Suprapubic skin (tissue), 4 donors: ENCODE measurements around the gene TLR8. TPM values are rescaled to one million over a fixed set of nuclear protein-coding genes. Genes with fewer than 3 reads are reported as not detected.
"Not testable (repeated sequence)": the region's sequence is repeated elsewhere in the genome, so short reads cannot be mapped to it uniquely, and the experiment has no call there.

Experiments
- DNase-seq, 2 donors: peaks; one replicate each; pipeline ENCODE4 v3.0.0-alpha.2; 2019; ENCODE audit warnings: low spot score in 2 of 2
- H3K27ac ChIP-seq: fragments of 200-600 bp; sonication (generic); one replicate; pipeline ENCODE4 v1.5.1; 2019
- H3K27me3 ChIP-seq: fragments of 200-600 bp; sonication (generic); one replicate; pipeline ENCODE4 v1.5.1; 2019
- H3K36me3 ChIP-seq: fragments of 200-600 bp; sonication (generic); one replicate; pipeline ENCODE4 v1.5.1; 2019
- H3K4me1 ChIP-seq: fragments of 200-600 bp; sonication (generic); one replicate; pipeline ENCODE4 v1.5.1; 2019
- H3K4me3 ChIP-seq: fragments of 200-600 bp; sonication (generic); one replicate; pipeline ENCODE4 v1.5.1; 2019; ENCODE audit warnings: mild to moderate bottlenecking
- H3K9me3 ChIP-seq: fragments of 200-600 bp; sonication (generic); one replicate; pipeline ENCODE4 v1.5.1; 2019
- EP300 ChIP-seq: sonication (generic); formaldehyde crosslinking; IDR thresholded peaks from one replicate; pipeline ENCODE4 v1.6.1; 2017; ENCODE audit warnings: antibody characterized with exemption
- POLR2A ChIP-seq, 2 donors: fragments of 450-650 bp; IDR thresholded peaks; one replicate each; pipeline ENCODE4 v1.6.1; 2017; ENCODE audit warnings: antibody characterized with exemption in 2 of 2, mild to moderate bottlenecking in 2 of 2, moderate library complexity in 2 of 2
- POLR2AphosphoS5 ChIP-seq, 3 donors: sonication (generic); formaldehyde crosslinking; IDR thresholded peaks; one replicate each; pipeline ENCODE4 v1.6.1; 2017; ENCODE audit warnings: antibody characterized with exemption in 3 of 3
- WGBS: methylation state at CpG from one replicate; pipeline ENCODE4 v1.1.5; 2018; 5-methylcytosine and 5-hydroxymethylcytosine counted together
- total RNA-seq, 4 donors: library from RNA; depleted of rRNA; stranded (reverse); fragments of >200 nt; gene quantifications; one replicate each; pipeline ENCODE4 v1.1.0, GENCODE V29; 2016
- TF ChIP-seq, protein P1 (sequence below), 2 donors: fragments of 200-600 bp in 1 of 2; fragments of 450-650 bp in 1 of 2; sonication (generic) in 1 of 2; IDR thresholded peaks; one replicate each; pipeline ENCODE4 v1.5.1; 2016 to 2019; ENCODE audit warnings: antibody characterized with exemption in 2 of 2, mild to moderate bottlenecking in 1 of 2, moderate library complexity in 1 of 2

The TLR8 gene
- total RNA-seq, 4 donors from 2014 or later, result 0.11 to 0.17 (median 0.16) TPM; not detected in 1

DNA sequence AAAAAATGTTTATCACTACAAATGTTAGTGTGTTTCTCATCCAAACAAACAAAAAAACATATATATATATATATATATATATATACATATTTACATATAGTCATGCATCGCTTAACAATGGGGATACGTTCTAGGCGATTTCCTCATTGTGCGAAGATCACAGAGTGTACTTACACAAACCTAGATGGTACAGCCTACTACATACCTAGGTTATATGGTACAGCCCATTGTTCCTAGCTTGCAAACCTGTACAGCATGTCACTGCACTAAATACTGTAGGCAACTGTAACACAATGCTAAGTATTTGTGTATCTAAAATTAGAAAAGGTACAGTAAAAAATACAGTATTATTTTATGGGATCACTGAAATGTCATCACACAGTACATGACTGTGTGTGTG is 52.0 kb downstream of the TLR8 start:
- peaks cover 14% of the 10 kb centered on the region for H3K4me1 ChIP-seq
- no peaks in the 10 kb centered on the region for H3K36me3 ChIP-seq
- no peak for DNase-seq
- no peaks in the 10 kb centered on the region for H3K9me3 ChIP-seq
- no peaks in the 10 kb centered on the region for H3K27me3 ChIP-seq
- 96% methylated on average over 4 of the region's 4 CpGs for WGBS
- H3K4me3 ChIP-seq, result no peak overlapping the region
- TF ChIP-seq POLR2AphosphoS5 (IDR thresholded peaks at IDR 0.05), result no peak
- TF ChIP-seq, protein P1, sequence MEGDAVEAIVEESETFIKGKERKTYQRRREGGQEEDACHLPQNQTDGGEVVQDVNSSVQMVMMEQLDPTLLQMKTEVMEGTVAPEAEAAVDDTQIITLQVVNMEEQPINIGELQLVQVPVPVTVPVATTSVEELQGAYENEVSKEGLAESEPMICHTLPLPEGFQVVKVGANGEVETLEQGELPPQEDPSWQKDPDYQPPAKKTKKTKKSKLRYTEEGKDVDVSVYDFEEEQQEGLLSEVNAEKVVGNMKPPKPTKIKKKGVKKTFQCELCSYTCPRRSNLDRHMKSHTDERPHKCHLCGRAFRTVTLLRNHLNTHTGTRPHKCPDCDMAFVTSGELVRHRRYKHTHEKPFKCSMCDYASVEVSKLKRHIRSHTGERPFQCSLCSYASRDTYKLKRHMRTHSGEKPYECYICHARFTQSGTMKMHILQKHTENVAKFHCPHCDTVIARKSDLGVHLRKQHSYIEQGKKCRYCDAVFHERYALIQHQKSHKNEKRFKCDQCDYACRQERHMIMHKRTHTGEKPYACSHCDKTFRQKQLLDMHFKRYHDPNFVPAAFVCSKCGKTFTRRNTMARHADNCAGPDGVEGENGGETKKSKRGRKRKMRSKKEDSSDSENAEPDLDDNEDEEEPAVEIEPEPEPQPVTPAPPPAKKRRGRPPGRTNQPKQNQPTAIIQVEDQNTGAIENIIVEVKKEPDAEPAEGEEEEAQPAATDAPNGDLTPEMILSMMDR (IDR thresholded peaks at IDR 0.05), result no peak
- no peak for TF ChIP-seq EP300
- TF ChIP-seq POLR2A (IDR thresholded peaks at IDR 0.05), result no peak
- no peak overlapping the region for H3K27ac ChIP-seq

DNA sequence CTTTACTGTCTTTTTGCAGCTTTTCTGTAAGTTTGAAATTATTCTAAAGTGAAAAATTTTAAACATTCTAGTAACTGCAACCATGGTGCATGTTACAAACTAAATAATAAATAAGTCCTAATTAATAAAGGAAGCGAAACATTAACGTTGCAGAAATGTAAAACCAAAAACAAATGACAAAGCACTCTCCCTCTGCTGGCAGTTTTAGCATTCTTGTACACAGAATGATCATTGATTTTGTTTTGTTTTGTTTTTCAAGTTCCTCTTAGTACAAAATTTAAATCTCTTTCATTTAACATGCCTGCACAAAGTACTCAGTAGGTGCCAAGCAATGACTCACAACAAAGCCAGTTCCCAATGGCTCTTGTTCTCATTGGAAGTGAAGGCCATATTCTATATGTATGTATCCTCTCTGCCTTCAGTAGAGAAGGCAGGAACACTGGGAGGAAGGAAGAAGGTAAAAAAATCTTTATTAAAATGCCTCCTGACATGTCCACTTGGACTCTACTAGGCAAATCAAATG is 54.8 kb downstream of the TLR8 start:
- Histone ChIP-seq H3K9me3 (no peaks in the 10 kb centered on the region), H3K4me3 (no peak overlapping the region), H3K27ac (no peak overlapping the region), H3K4me1 (peaks cover 7% of the 10 kb centered on the region), H3K27me3 (no peaks in the 10 kb centered on the region), H3K36me3 (no peaks in the 10 kb centered on the region)
- no peak for DNase-seq
- WGBS, result 57% methylated on average over 2 of the region's 2 CpGs
- TF ChIP-seq, protein P1 (IDR thresholded peaks at IDR 0.05), result no peak
- TF ChIP-seq POLR2A (IDR thresholded peaks at IDR 0.05), result no peak
- no peak for TF ChIP-seq EP300
- no peak for TF ChIP-seq POLR2AphosphoS5 (IDR thresholded peaks at IDR 0.05)

DNA sequence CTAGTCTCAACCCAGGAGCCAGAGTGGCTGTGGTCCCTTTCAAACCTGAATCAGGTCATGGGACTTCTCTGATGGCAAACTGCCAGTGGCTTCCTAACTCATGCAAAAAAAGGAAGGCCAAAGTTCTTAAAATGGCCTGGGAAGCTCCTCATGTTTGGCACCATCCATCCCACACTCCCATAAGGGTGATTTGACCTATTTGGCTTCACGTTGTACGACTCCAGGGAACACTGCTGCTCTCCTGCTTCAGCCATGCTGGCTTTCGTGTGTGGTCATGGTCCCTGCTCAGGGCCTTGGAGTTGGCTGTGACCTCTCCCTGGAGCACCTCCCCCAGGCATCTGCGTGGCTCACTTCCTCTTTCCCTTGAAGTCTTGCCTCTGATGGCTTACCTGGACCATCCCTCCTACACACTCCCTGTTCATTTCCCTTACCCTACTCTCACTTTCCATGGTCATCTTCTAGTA is 55.7 kb downstream of the TLR8 start:
- Histone ChIP-seq H3K9me3 (no peaks in the 10 kb centered on the region), H3K4me3 (no peak overlapping the region), H3K27ac (no peak overlapping the region), H3K4me1 (peaks cover under 1% of the 10 kb centered on the region), H3K36me3 (no peaks in the 10 kb centered on the region), H3K27me3 (no peaks in the 10 kb centered on the region)
- TF ChIP-seq POLR2AphosphoS5 (IDR thresholded peaks at IDR 0.05) (no peak), EP300 (no peak), POLR2A (IDR thresholded peaks at IDR 0.05) (no peak)
- no peak for DNase-seq
- WGBS, result 80% methylated on average over 4 of the region's 4 CpGs

DNA sequence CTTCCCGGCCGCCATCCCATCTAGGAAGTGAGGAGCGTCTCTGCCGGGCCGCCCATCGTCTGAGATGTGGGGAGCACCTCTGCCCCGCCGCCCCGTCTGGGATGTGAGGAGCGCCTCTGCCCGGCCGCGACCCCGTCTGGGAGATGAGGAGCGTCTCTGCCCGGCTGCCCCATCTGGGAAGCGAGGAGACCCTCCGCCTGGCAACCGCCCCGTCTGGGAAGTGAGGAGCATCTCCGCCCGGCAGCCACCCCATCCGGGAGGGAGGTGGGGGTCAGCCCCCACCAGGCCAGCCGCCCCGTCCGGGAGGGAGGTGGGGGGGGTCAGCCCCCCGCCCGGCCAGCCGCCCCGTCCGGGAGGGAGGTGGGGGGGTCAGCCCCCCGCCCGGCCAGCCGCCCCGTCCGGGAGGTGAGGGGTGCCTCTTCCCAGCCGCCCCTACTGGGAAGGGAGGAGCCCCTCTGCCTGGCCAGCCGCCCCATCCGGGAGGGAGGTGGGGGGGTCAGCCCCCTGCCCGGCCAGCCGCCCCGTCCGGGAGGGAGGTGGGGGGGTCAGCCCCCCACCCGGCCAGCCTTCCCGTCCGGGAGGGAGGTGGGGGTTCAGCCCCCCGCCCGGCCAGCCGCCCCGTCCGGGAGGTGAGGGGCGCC is 56.9 kb downstream of the TLR8 start:
- 100% methylated on average over 2 of the region's 52 CpGs for WGBS
- not testable (repeated sequence) for H3K27me3 ChIP-seq, H3K9me3 ChIP-seq, H3K27ac ChIP-seq, H3K36me3 ChIP-seq, H3K4me3 ChIP-seq, H3K4me1 ChIP-seq, DNase-seq

DNA sequence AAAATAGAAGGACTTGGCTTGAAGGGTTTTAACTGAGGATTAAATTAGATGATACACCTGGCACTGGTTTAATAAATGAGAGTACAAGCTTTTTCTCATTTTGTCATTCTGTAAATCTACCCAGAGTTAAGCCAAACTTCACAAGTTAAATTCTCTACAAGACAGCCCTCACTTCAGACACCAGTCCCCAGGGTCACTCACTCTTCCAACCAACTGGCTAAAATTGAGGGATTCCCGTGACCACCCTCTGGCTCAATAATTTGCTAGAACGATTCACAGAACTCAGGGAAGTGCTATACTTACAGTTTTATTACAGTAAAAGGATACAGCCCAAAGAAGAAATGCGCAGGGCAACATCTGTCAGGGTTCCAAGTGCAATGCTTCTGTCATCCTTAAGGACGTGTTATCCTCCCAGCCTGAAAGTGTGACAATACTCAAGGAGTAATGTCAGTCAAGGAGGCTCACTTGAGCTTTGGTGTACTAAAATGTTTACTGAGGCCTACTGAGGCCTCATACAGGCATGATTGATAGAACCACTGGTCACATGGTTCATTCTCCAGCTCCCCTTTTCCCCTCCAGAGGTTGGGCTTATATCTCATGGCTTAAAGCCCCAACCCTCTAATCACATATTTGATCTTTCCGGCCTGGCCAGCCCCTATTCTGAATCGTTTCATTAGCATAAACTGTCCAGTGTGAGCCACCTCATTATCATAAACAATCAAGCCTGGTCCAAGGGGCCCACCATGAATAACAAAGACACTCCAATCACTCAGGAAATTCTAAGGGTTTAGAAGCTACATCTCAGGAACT is 58.9 kb downstream of the TLR8 start:
- H3K4me1 ChIP-seq, result no peaks in the 10 kb centered on the region
- no peaks in the 10 kb centered on the region for H3K36me3 ChIP-seq
- TF ChIP-seq POLR2A (IDR thresholded peaks at IDR 0.05), result no peak
- no peak overlapping the region for H3K27ac ChIP-seq
- no peak for DNase-seq
- no peaks in the 10 kb centered on the region for H3K27me3 ChIP-seq
- H3K4me3 ChIP-seq, result no peak overlapping the region
- 87% methylated on average over 6 of the region's 6 CpGs for WGBS
- no peaks in the 10 kb centered on the region for H3K9me3 ChIP-seq

DNA sequence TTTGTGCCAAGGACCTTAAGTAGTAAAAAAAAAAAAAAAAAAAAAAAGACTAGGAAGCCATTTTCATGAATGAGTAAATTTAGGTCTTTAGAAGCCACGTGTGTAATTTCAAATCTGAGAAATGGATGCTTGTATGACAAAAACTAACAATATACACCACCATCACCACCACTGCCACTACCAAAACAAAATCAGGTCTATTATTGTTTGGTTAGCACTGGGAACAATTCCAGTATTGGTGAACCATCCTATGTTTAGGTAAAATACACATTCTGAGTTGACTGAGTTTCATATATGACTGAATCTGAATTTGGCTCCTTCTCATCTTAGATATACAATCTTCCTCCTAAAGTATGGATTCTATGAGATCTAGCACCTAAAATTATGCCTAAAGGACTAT is 59.7 kb downstream of the TLR8 start:
- Histone ChIP-seq H3K4me1 (no peaks in the 10 kb centered on the region), H3K27me3 (no peaks in the 10 kb centered on the region), H3K4me3 (no peak overlapping the region), H3K9me3 (no peaks in the 10 kb centered on the region), H3K27ac (no peak overlapping the region), H3K36me3 (no peaks in the 10 kb centered on the region)
- 54% methylated on average over 1 of the region's 1 CpG for WGBS
- TF ChIP-seq EP300, result no peak
- TF ChIP-seq POLR2AphosphoS5 (IDR thresholded peaks at IDR 0.05), result no peak
- TF ChIP-seq, protein P1 (IDR thresholded peaks at IDR 0.05), result no peak
- no peak for TF ChIP-seq POLR2A (IDR thresholded peaks at IDR 0.05)
- DNase-seq, result no peak
